Stomach (tissue), 9 donors: ENCODE measurements around the gene DNAJC5G. TPM values are rescaled to one million over a fixed set of nuclear protein-coding genes. Genes with fewer than 3 reads are reported as not detected.

Source experiments
- DNase-seq, 2 donors: peaks; one replicate each; pipeline versions ENCODE4 v3.0.0 to v3.0.0-alpha.2; 2013 to 2019
- H3K27ac ChIP-seq, 5 donors: fragments of 200-600 bp in 4 of 5; sonication (generic) in 4 of 5; one replicate each; pipeline ENCODE4 v1.5.1; 2013 to 2019; ENCODE audit warnings: mild to moderate bottlenecking in 1 of 5, moderate library complexity in 1 of 5
- H3K27me3 ChIP-seq, 3 donors: fragments of 200-600 bp; sonication (generic); one replicate each; pipeline ENCODE4 v1.5.1; 2017 to 2019; ENCODE audit warnings: mixed run types in 1 of 3
- H3K36me3 ChIP-seq, 4 donors: fragments of 200-600 bp; sonication (generic); 1 replicate in 3 of 4; 2 replicates in 1 of 4; pipeline ENCODE4 v1.5.1; 2016 to 2019
- H3K4me1 ChIP-seq, 4 donors: fragments of 200-600 bp; sonication (generic); one replicate each; pipeline ENCODE4 v1.5.1; 2016 to 2019
- H3K4me3 ChIP-seq, 4 donors: fragments of 200-600 bp; sonication (generic) in 3 of 4; one replicate each; pipeline ENCODE4 v1.5.1; 2016 to 2019; ENCODE audit warnings: mild to moderate bottlenecking in 1 of 4
- H3K9me3 ChIP-seq, 4 donors: fragments of 200-600 bp; sonication (generic); one replicate each; pipeline ENCODE4 v1.5.1; 2016 to 2019
- EP300 ChIP-seq: sonication (generic); formaldehyde crosslinking; IDR thresholded peaks from one replicate; pipeline ENCODE4 v1.6.1; 2017; ENCODE audit warnings: antibody characterized with exemption
- POLR2A ChIP-seq, 4 donors: fragments of 450-650 bp; IDR thresholded peaks; one replicate each; pipeline ENCODE4 v1.6.1; 2016; ENCODE audit warnings: antibody characterized with exemption in 4 of 4, control low read depth in 2 of 4, mild to moderate bottlenecking in 1 of 4, moderate library complexity in 1 of 4
- POLR2AphosphoS5 ChIP-seq, 3 donors: sonication (generic); formaldehyde crosslinking; IDR thresholded peaks; one replicate each; pipeline ENCODE4 v1.6.1; 2016; ENCODE audit warnings: antibody characterized with exemption in 3 of 3
- WGBS, 5 donors: extraction: QIAGEN DNeasy Blood & Tissue Kit in 3 of 5; methylation state at CpG; one replicate each; pipeline versions ENCODE4 v1.1.5 to v1.1.7; 2013 to 2018; 5-methylcytosine and 5-hydroxymethylcytosine counted together
- intact Hi-C: fragments of 100-400 bp; cut with DNase I; formaldehyde crosslinking; loops from one replicate; pipeline ENCODE4 v1.15.1; 2023; ENCODE audit warnings: low total_unique reads
- polyA plus RNA-seq, 3 donors: library from polyadenylated mRNA; stranded (reverse); fragments of 200-250 nt; gene quantifications; one replicate each; pipeline ENCODE4 v1.2.3, GENCODE V29; 2013
- total RNA-seq, 5 donors: library from RNA; depleted of rRNA; stranded (reverse); fragments of >200 nt; gene quantifications; one replicate each; pipeline versions ENCODE4 v1.1.0 to v1.2.3, GENCODE V29; 2014 to 2016
- TF ChIP-seq, protein P1 (sequence below), 7 experiments: fragments of 450-650 bp in 4 of 7; fragments of 200-600 bp in 3 of 7; sonication (generic) in 3 of 7; IDR thresholded peaks; one replicate each; pipeline ENCODE4 v1.5.1; 2016 to 2019; ENCODE audit warnings: antibody characterized with exemption in 7 of 7, control low read depth in 2 of 7, mild to moderate bottlenecking in 1 of 7
- donor health status: healthy with polysubstance abuse.
- donor health status: Bipolar disorder and iron deficiency.
- donor health status: healthy.

The DNAJC5G gene
- total and polyA plus RNA-seq, 8 donors, result not detected

DNA sequence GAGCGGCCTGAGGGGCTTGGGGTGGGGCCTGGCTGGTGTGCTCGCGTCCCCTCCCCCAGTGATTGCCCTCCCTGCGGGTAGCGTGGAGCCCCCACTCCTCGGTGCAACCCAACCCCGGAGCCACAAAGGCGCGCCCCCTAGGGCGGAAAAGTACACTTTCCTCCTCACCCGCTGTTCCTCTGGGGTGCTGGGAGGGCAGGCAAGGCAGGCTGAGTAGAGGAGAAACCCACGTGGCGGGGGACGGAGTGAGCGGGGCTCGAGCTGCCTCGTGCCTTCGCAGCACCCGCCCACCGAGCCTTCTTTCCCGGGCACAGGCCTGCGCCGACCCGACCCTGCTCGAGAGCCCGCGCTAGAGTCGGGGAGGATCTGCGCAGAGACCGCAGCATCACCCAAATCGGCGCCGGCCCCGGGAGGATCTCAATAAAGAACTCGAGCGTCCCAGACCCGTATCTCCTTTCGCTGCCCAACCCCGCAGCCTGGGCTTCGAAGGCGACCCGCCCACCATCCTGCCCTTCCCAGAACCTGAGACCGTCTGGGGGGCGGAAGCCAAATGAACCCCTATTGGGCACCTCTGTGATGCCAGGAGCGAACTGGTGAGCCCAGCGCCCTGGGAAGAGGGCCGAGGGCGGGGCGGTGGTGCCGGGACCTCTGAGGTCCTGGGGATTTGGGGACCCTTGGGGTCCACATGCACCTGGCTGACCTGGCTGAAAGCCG is 31.5 kb downstream of the DNAJC5G start:
- no peaks in the 10 kb centered on the region for H3K9me3 ChIP-seq
- H3K36me3 ChIP-seq, result peaks cover 7 to 29% (median 25%) of the 10 kb centered on the region in 4 donors
- 3 to 5% (median 4%) methylated on average over 18 to 51 of the region's 51 CpGs for WGBS, 5 donors
- DNase-seq, result peak in 1 of 2 donors; percentile 42
- peak overlapping the region in 2 of 4 donors; percentile 13 to 19 for H3K4me3 ChIP-seq
- intact Hi-C loops, result no loop called here
- peaks cover 22 to 33% (median 30%) of the 10 kb centered on the region in 4 donors for H3K4me1 ChIP-seq
- TF ChIP-seq POLR2AphosphoS5 (IDR thresholded peaks at IDR 0.05), result no peak
- TF ChIP-seq POLR2A (IDR thresholded peaks at IDR 0.05), result no peak
- TF ChIP-seq, protein P1, sequence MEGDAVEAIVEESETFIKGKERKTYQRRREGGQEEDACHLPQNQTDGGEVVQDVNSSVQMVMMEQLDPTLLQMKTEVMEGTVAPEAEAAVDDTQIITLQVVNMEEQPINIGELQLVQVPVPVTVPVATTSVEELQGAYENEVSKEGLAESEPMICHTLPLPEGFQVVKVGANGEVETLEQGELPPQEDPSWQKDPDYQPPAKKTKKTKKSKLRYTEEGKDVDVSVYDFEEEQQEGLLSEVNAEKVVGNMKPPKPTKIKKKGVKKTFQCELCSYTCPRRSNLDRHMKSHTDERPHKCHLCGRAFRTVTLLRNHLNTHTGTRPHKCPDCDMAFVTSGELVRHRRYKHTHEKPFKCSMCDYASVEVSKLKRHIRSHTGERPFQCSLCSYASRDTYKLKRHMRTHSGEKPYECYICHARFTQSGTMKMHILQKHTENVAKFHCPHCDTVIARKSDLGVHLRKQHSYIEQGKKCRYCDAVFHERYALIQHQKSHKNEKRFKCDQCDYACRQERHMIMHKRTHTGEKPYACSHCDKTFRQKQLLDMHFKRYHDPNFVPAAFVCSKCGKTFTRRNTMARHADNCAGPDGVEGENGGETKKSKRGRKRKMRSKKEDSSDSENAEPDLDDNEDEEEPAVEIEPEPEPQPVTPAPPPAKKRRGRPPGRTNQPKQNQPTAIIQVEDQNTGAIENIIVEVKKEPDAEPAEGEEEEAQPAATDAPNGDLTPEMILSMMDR (IDR thresholded peaks at IDR 0.05), result no peak
- no peak for TF ChIP-seq EP300
- H3K27ac ChIP-seq, result no peak overlapping the region
- H3K27me3 ChIP-seq, result peaks cover 22 to 52% (median 38%) of the 10 kb centered on the region in 3 donors

DNA sequence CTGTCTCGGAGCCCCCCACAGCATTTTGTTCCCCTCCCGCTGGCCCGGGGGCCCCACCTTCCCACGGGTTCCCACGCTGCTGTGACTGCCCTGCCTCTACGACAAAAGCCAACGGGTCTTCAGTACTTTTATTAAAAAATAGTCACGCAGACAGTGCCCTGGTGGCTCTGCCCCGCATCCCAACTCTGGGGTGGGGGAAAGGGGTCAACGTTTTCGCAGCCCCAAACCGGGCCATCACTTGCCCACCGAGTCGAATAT is 32.0 kb downstream of the DNAJC5G start:
- Histone ChIP-seq H3K27me3 (peaks cover 22 to 52% (median 38%) of the 10 kb centered on the region in 3 donors), H3K27ac (no peak overlapping the region), H3K9me3 (no peaks in the 10 kb centered on the region), H3K4me1 (peaks cover 22 to 33% (median 30%) of the 10 kb centered on the region in 4 donors), H3K36me3 (peaks cover 7 to 34% (median 30%) of the 10 kb centered on the region in 4 donors), H3K4me3 (no peak overlapping the region)
- WGBS, 5 donors, result 8 to 30% (median 14%) methylated on average over 2 to 14 of the region's 14 CpGs
- intact Hi-C loops, result no loop called here
- DNase-seq, result no peak
- TF ChIP-seq POLR2A (IDR thresholded peaks at IDR 0.05), result no peak
- TF ChIP-seq, protein P1 (IDR thresholded peaks at IDR 0.05), result no peak
- no peak for TF ChIP-seq EP300
- no peak for TF ChIP-seq POLR2AphosphoS5 (IDR thresholded peaks at IDR 0.05)

DNA sequence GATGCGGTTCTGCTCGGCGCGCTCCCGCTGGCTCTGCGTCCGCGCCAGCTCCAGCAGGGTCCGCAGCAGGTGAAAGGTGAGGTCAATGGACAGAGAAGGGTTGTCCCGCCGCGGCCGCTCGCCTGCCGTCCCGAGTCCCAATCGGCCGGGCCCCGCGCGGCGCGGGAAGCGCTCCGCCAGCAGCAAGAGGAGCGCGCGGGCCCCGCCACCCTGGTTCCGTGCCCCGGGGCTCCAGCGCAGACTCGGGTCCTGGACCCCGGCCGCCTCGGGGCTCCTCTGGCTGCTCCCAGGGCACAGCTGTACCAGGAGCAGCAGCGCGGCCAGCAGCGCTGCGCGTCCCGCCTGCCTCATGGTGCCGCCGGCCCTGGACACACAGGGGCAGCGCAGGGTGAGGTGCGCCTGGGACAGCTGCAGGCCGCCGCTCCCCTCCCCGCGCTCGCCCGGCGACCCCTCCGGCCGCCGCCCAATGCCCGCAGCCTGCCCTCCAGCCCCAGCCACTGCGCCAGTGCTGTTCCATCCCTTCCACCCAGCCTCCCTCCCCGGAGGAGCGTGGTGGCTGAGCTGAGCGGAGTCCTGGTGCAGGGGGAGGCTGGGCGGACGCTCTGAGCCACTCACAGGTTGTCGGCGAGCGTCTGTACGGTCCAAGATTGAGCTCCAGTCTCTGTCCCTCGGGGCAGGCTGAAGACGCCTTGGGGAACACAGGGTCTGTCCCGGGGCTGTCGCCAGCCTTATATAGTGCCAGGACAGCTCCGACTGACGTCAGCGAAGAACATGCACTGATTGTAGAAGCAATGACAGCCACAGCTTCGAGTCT is 32.5 kb downstream of the DNAJC5G start:
- H3K4me3 ChIP-seq, result peak overlapping the region in 1 of 4 donors; percentile 3
- H3K27me3 ChIP-seq, result peaks cover 22 to 52% (median 38%) of the 10 kb centered on the region in 3 donors
- intact Hi-C loops, result no loop called here
- TF ChIP-seq EP300 (no peak), POLR2AphosphoS5 (IDR thresholded peaks at IDR 0.05) (no peak), POLR2A (IDR thresholded peaks at IDR 0.05) (no peak)
- TF ChIP-seq, protein P1 (IDR thresholded peaks at IDR 0.05), result no peak
- DNase-seq, result peak in 1 of 2 donors; percentile 35
- WGBS, 5 donors, result 8 to 15% (median 11%) methylated on average over 14 to 75 of the region's 75 CpGs
- H3K27ac ChIP-seq, result no peak overlapping the region
- H3K9me3 ChIP-seq, result no peaks in the 10 kb centered on the region
- peaks cover 7 to 40% (median 35%) of the 10 kb centered on the region in 4 donors for H3K36me3 ChIP-seq
- peaks cover 22 to 33% (median 30%) of the 10 kb centered on the region in 4 donors for H3K4me1 ChIP-seq

DNA sequence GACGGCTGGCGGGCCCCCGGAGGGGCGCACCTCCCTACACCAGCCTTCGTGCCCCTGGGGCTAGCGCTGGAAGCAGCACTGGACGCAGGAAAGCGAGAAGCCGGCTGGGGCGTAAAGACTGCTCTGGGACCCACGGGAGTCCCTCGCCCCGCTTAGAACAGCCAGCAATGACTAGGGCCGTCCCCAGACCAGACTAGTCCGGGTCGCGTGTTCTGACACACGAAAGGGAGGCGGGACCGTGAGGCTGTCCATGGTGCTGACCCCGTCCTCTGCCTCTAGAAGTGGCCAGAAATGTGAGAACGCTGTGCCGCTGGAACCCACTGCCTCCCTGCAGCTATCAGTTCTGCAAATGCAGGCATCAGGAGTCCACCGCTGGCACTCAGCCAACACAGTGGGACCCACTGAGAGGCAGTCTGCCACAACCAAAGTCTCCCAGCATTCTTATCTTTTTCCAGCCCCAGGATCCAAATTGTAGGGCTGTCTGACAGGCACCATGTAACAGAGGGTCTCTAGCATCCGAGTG is 33.2 kb downstream of the DNAJC5G start, which contains the start of gene UCN:
Gene UCN, minus strand, starts transcription at position 87 of the 523 bp plus-strand sequence. CDS start 550 bp downstream, outside the sequence.
- DNase-seq, result peak in 1 of 2 donors; percentile 84
- Histone ChIP-seq H3K9me3 (no peaks in the 10 kb centered on the region), H3K4me3 (peak within 1 kb of the TSS in 1 of 4 donors; percentile 3), H3K36me3 (peaks cover 7 to 42% (median 35%) of the 10 kb centered on the region in 4 donors), H3K27me3 (peaks cover 22 to 52% (median 38%) of the 10 kb centered on the region in 3 donors), H3K27ac (no peak within 1 kb of the TSS), H3K4me1 (peaks cover 22 to 27% (median 25%) of the 10 kb centered on the region in 4 donors)
- intact Hi-C loops, result no loop called here
- TF ChIP-seq EP300, result no peak
- TF ChIP-seq, protein P1 (IDR thresholded peaks at IDR 0.05), result no peak
- no peak for TF ChIP-seq POLR2AphosphoS5 (IDR thresholded peaks at IDR 0.05)
- no peak for TF ChIP-seq POLR2A (IDR thresholded peaks at IDR 0.05)
- 20 to 34% (median 30%) methylated on average over 15 to 25 of the region's 25 CpGs for WGBS, 5 donors
